Gastrocnemius medialis (tissue), 4 donors: ENCODE measurements around the gene ZBTB6.

Experiments used
- CTCF ChIP-seq, 5 experiments: fragments of 450-650 bp in 3 of 5; fragments of 200-600 bp in 2 of 5; sonication (generic) in 2 of 5; IDR thresholded peaks in 4 of 5; conservative IDR thresholded peaks in 1 of 5; 1 replicate in 4 of 5; 2 replicates in 1 of 5; pipeline ENCODE4 v1.5.1; 2016 to 2019; ENCODE audit warnings: antibody characterized with exemption in 5 of 5, mild to moderate bottlenecking in 3 of 5, moderate library complexity in 3 of 5
- POLR2A ChIP-seq, 2 donors: fragments of 450-650 bp; IDR thresholded peaks; one replicate each; pipeline ENCODE4 v1.6.1; 2017; ENCODE audit warnings: antibody characterized with exemption in 2 of 2, mild to moderate bottlenecking in 2 of 2, moderate library complexity in 2 of 2

- TF ChIP-seq CTCF (IDR thresholded peaks at IDR 0.05 in 4 of 5, conservative IDR thresholded peaks at IDR 0.05 in 1 of 5) (no peak), POLR2A (IDR thresholded peaks at IDR 0.05) (peak; percentile 82 to 90)
Observed at GRCh38 chr9:122940749-122941581, 27.8 kb upstream of the ZBTB6 start, which contains the start of gene RABGAP1.
